Endothelial cell of umbilical vein (primary cell): ENCODE data around the gene PRR5L. TPM values are rescaled to one million over a fixed set of nuclear protein-coding genes. Genes with fewer than 3 reads are reported as not detected.

ENCODE experiments used
- BruUV-seq: library from RNA; stranded (reverse); fragments of 400-500 nt; replicated peaks from 2 replicates; lab custom pipeline; 2021; lab: Mats Ljungman, UMichigan
- CTCF ChIA-PET: fragments of 300-600, 350-600 bp; sonication (Branson Sonifier 250); formaldehyde crosslinking; loops from one replicate; lab custom pipeline; 2021; ENCODE audit warnings: antibody characterized with exemption, inconsistent platforms; lab: Charles Lee
- POLR2A ChIA-PET: fragments of 300-600, 350-600 bp; sonication (Branson Sonifier 250); formaldehyde crosslinking; loops from one replicate; lab custom pipeline; 2021; ENCODE audit warnings: antibody characterized with exemption, inconsistent platforms; lab: Charles Lee
- DNase-seq: peaks from one replicate; pipeline ENCODE4 v3.0.0-alpha.2; 2011; ENCODE audit warnings: low read depth, low spot score
- FAIRE-seq: peaks from 2 replicates; lab custom pipeline; 2011; peaks lifted over from hg19 to GRCh38; lab: Jason Lieb, UNC
- H2AFZ ChIP-seq: 2 replicates; pipeline ENCODE4 v1.6.0; 2012; ENCODE audit warnings: low read depth, low read length, control low read depth, inconsistent platforms
- H3K27ac ChIP-seq: 2 replicates; pipeline ENCODE4 v1.5.1; 2011; ENCODE audit warnings: low read depth, mild to moderate bottlenecking, control low read depth, low read length, moderate library complexity; ENCODE audit not compliant: insufficient read depth
- H3K27me3 ChIP-seq, 2 experiments: 2 replicates each; pipeline versions ENCODE4 v1.6.0 to v1.6.1; 2011; ENCODE audit warnings: low read length in 2 of 2, mixed read lengths in 1 of 2; ENCODE audit not compliant: control insufficient read depth in 2 of 2, insufficient read depth in 2 of 2
- H3K36me3 ChIP-seq, 2 experiments: 2 replicates in 1 of 2; 3 replicates in 1 of 2; pipeline ENCODE4 v1.5.1; 2011; ENCODE audit warnings: low read length in 2 of 2, mild to moderate bottlenecking in 1 of 2, moderate library complexity in 1 of 2; ENCODE audit not compliant: control insufficient read depth in 2 of 2, insufficient read depth in 2 of 2; ENCODE audit errors: extremely low read depth in 1 of 2
- H3K4me1 ChIP-seq: 3 replicates; pipeline ENCODE4 v1.5.1; 2011; ENCODE audit warnings: mild to moderate bottlenecking, low read length; ENCODE audit not compliant: control insufficient read depth, insufficient read depth; ENCODE audit errors: extremely low read depth
- H3K4me2 ChIP-seq: 2 replicates; pipeline ENCODE4 v1.6.1; 2011; ENCODE audit warnings: low read length, control low read depth, mixed read lengths; ENCODE audit not compliant: insufficient read depth
- H3K4me3 ChIP-seq, 3 experiments: fragments of 200-600 bp in 1 of 3; sonication (generic), shearing (Covaris generic) in 1 of 3; replicated peaks in 1 of 3; 2 replicates each; pipeline ENCODE4 v1.5.1; 2011 to 2016; ENCODE audit warnings: control low read depth in 3 of 3, low read length in 3 of 3, mild to moderate bottlenecking in 2 of 3, inconsistent platforms in 1 of 3, low read depth in 1 of 3, moderate library complexity in 1 of 3; ENCODE audit not compliant: insufficient read depth in 1 of 3
- H3K79me2 ChIP-seq: 2 replicates; pipeline ENCODE4 v1.6.0; 2012; ENCODE audit warnings: low read length, inconsistent platforms; ENCODE audit not compliant: control insufficient read depth, insufficient read depth
- H3K9ac ChIP-seq: replicated peaks from 2 replicates; pipeline ENCODE3; 2011; ENCODE audit warnings: low read length, control low read depth; ENCODE audit not compliant: insufficient read depth; ENCODE audit errors: extremely low read depth
- H3K9me1 ChIP-seq: replicated peaks from 3 replicates; pipeline ENCODE4 v1.6.0; 2011; ENCODE audit warnings: mild to moderate bottlenecking, low read length; ENCODE audit not compliant: control insufficient read depth, insufficient read depth; ENCODE audit errors: extremely low read depth
- H3K9me3 ChIP-seq: replicated peaks from 2 replicates; pipeline ENCODE4 v1.5.1; 2012; ENCODE audit warnings: low read length, inconsistent platforms; ENCODE audit not compliant: control insufficient read depth, insufficient read depth
- H4K20me1 ChIP-seq: replicated peaks from 2 replicates; pipeline ENCODE3; 2011; ENCODE audit warnings: mild to moderate bottlenecking, low read length; ENCODE audit not compliant: control insufficient read depth, insufficient read depth; ENCODE audit errors: extremely low read depth
- CTCF ChIP-seq, 2 donors: IDR thresholded peaks; 1 replicate in 1 of 2; 2 replicates in 1 of 2; pipeline ENCODE4 v1.5.1; 2011; ENCODE audit warnings: low read length in 2 of 2, mild to moderate bottlenecking in 2 of 2, moderate library complexity in 2 of 2, control low read depth in 1 of 2, inconsistent platforms in 1 of 2, low read depth in 1 of 2; ENCODE audit not compliant: insufficient read depth in 1 of 2; ENCODE audit errors: extremely low read depth in 1 of 2
- EZH2 ChIP-seq: IDR thresholded peaks from 2 replicates; pipeline ENCODE4 v1.6.1; 2012; ENCODE audit warnings: borderline replicate concordance, low read depth, mild to moderate bottlenecking, moderate library complexity, low read length, inconsistent platforms; ENCODE audit not compliant: severe bottlenecking
- FOS ChIP-seq: IDR thresholded peaks from 2 replicates; pipeline ENCODE4 v1.6.1; 2011; ENCODE audit warnings: mild to moderate bottlenecking, low read length, moderate library complexity, borderline replicate concordance; ENCODE audit not compliant: insufficient read depth
- GATA2 ChIP-seq: IDR thresholded peaks from 2 replicates; pipeline ENCODE4 v1.7.0; 2011; ENCODE audit warnings: low read depth, mild to moderate bottlenecking, moderate library complexity, mixed read lengths, low read length; ENCODE audit not compliant: insufficient read length, insufficient read depth
- JUN ChIP-seq: IDR thresholded peaks from 2 replicates; pipeline ENCODE4 v1.6.1; 2011; ENCODE audit warnings: borderline replicate concordance, low read depth; ENCODE audit not compliant: insufficient read length, insufficient read depth
- MYC ChIP-seq: IDR thresholded peaks from one replicate; pipeline ENCODE4 v1.6.1; 2011; ENCODE audit warnings: mild to moderate bottlenecking, low read depth, low read length
- POLR2A ChIP-seq: IDR thresholded peaks from 2 replicates; pipeline ENCODE4 v1.6.1; 2012; ENCODE audit warnings: low read depth, mild to moderate bottlenecking, control low read depth, low read length
- POLR2AphosphoS5 ChIP-seq: IDR thresholded peaks from 2 replicates; pipeline ENCODE4 v1.6.1; 2012; ENCODE audit warnings: low read depth, mild to moderate bottlenecking, control low read depth, low read length, moderate library complexity; ENCODE audit not compliant: insufficient read depth
- dilution Hi-C: fragments of 300-500 bp; cut with MboI; formaldehyde crosslinking; loops from one replicate; pipeline ENCODE4 v1.15.0; 2019; ENCODE audit warnings: low sequenced_read_pairs; ENCODE audit not compliant: extremely low pct_ligation_motif_present
- intact Hi-C: fragments of 100-400 bp; cut with micrococcal nuclease; formaldehyde crosslinking; loops from one replicate; pipeline ENCODE4 v1.10.0; 2022
- polyA plus RNA-seq, 4 experiments: library from polyadenylated mRNA; depleted of rRNA in 3 of 4; stranded (reverse) in 3 of 4; unstranded in 1 of 4; fragments of >200 nt; gene quantifications; 2 replicates each; pipeline versions ENCODE4 v1.2.1 to v1.2.3, GENCODE V29; 2011 to 2012; ENCODE audit warnings: missing spikeins in 1 of 4
- total RNA-seq: library from RNA; stranded (reverse); gene quantifications from 2 replicates; pipeline ENCODE4 v1.2.3, GENCODE V29; 2021
- TF ChIP-seq, protein P1 (sequence below): IDR thresholded peaks from 2 replicates; pipeline ENCODE4 v1.6.1; 2011; ENCODE audit not compliant: insufficient read depth, insufficient read length

Gene PRR5L
- total and polyA plus RNA-seq, 2 donors (not counting 3 experiments of a cell fraction or from before 2014, with no cell fraction given): 2.5 to 6.1 TPM

- CTCF ChIA-PET: no interaction called here
- no peak for FAIRE-seq
- TF ChIP-seq, protein P1, sequence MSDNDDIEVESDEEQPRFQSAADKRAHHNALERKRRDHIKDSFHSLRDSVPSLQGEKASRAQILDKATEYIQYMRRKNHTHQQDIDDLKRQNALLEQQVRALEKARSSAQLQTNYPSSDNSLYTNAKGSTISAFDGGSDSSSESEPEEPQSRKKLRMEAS: no peak
- TF ChIP-seq JUN (no peak), POLR2AphosphoS5 (no peak), POLR2A (no peak), EZH2 (no peak), MYC (no peak)
- no TSS peak for BruUV-seq
- no peaks in the 10 kb centered on the region for H4K20me1 ChIP-seq
- H3K9me1 ChIP-seq: no peaks in the 10 kb centered on the region
- DNase-seq: no peak
- dilution Hi-C loops: no loop called here
- H3K27me3 ChIP-seq: no peaks in the 10 kb centered on the region
- no peaks in the 10 kb centered on the region for H3K79me2 ChIP-seq
- no peaks in the 10 kb centered on the region for H3K4me1 ChIP-seq
- no peak overlapping the region for H3K9ac ChIP-seq
- H3K27ac ChIP-seq: no peak overlapping the region
- no peak overlapping the region for H3K4me3 ChIP-seq
- H3K4me2 ChIP-seq: no peak overlapping the region
- H3K9me3 ChIP-seq: no peaks in the 10 kb centered on the region
- no peak overlapping the region for H2AFZ ChIP-seq
- no peaks in the 10 kb centered on the region for H3K36me3 ChIP-seq
- POLR2A ChIA-PET: no interaction called here
- intact Hi-C loops: no loop called here
These were observed 90.3 kb downstream of the PRR5L start for GRCh38 chr11:36386411-36386810.

- H3K79me2 ChIP-seq: no peaks in the 10 kb centered on the region
- H3K9me1 ChIP-seq: no peaks in the 10 kb centered on the region
- DNase-seq (no peak), FAIRE-seq (no peak)
- H3K4me2 ChIP-seq: no peak overlapping the region
- TF ChIP-seq POLR2A: no peak
- TF ChIP-seq EZH2: no peak
- TF ChIP-seq, protein P1: no peak
- TF ChIP-seq FOS: no peak
- TF ChIP-seq POLR2AphosphoS5: no peak
- no peak for TF ChIP-seq MYC
- TF ChIP-seq CTCF (IDR thresholded peaks at IDR 0.05; ENCODE audit: extremely low read depth in 1 of 2, insufficient read depth in 1 of 2, low read depth in 1 of 2, low read length in 2 of 2): no peak
- no peak for TF ChIP-seq JUN
- no peak for TF ChIP-seq GATA2
- H3K9ac ChIP-seq: no peak overlapping the region
- no peaks in the 10 kb centered on the region for H4K20me1 ChIP-seq
- no peak overlapping the region for H3K4me3 ChIP-seq
- dilution Hi-C loops: no loop called here
- H3K27me3 ChIP-seq: no peaks in the 10 kb centered on the region
- no TSS peak for BruUV-seq
- CTCF ChIA-PET: interaction anchor here (0.8 to 1.6 kb wide), 2 partner anchors 10 to 105 kb away, joined by 3 to 6 read pairs; no protein-coding TSS in a partner anchor
- POLR2A ChIA-PET: no interaction called here
- no peaks in the 10 kb centered on the region for H3K4me1 ChIP-seq
- H2AFZ ChIP-seq: no peak overlapping the region
- intact Hi-C loops: no loop called here
- no peaks in the 10 kb centered on the region for H3K9me3 ChIP-seq
- H3K36me3 ChIP-seq: no peaks in the 10 kb centered on the region
- no peak overlapping the region for H3K27ac ChIP-seq
These were observed 92.0 kb downstream of the PRR5L start for GRCh38 chr11:36388071-36388470.
